Activated B cell treated with CpG ODN at 0.5 μM for 24 hours (primary cell): Measurements from ENCODE around the gene PRKN. TPM values are rescaled to one million over a fixed set of nuclear protein-coding genes. Genes with fewer than 3 reads are reported as not detected.

Experiments used
- ATAC-seq: fragments of 200-7000 bp; cut with Tn5 transposase; one replicate; pipeline ENCODE4 v1.10.0; 2021; ENCODE audit warnings: low read depth, mild to moderate bottlenecking, moderate library complexity
- CTCF ChIA-PET: fragments of 350-600 bp; sonication (Branson Sonifier 250); formaldehyde crosslinking; loops from one replicate; lab custom pipeline; 2021; ENCODE audit warnings: antibody characterized with exemption; lab: Charles Lee
- POLR2A ChIA-PET: fragments of 350-600 bp; sonication (Branson Sonifier 250); formaldehyde crosslinking; loops from one replicate; lab custom pipeline; 2021; ENCODE audit warnings: antibody characterized with exemption; lab: Charles Lee
- DNase-seq: peaks from one replicate; pipeline ENCODE4 v3.0.0; 2022
- H3K27ac Mint-ChIP-seq: one replicate; pipeline ENCODE4 v1.8.0; 2020; ENCODE audit warnings: mixed read lengths
- H3K27me3 Mint-ChIP-seq: one replicate; pipeline ENCODE4 v1.8.0; 2021; ENCODE audit warnings: mixed read lengths
- H3K36me3 Mint-ChIP-seq: one replicate; pipeline ENCODE4 v1.8.0; 2021; ENCODE audit warnings: low read depth, mixed read lengths
- H3K4me1 Mint-ChIP-seq: one replicate; pipeline ENCODE4 v1.8.0; 2021; ENCODE audit warnings: mixed read lengths
- H3K4me3 Mint-ChIP-seq: one replicate; pipeline ENCODE4 v1.8.0; 2020; ENCODE audit warnings: mild to moderate bottlenecking, mixed read lengths
- H3K9me3 Mint-ChIP-seq: one replicate; pipeline ENCODE4 v1.8.0; 2020; ENCODE audit warnings: mixed read lengths
- CTCF ChIP-seq: fragments of 200-600 bp; IDR thresholded peaks from one replicate; pipeline ENCODE4 v1.8.0; 2022; ENCODE audit warnings: antibody characterized with exemption, mild to moderate bottlenecking
- intact Hi-C: fragments of 100-400 bp; cut with micrococcal nuclease; formaldehyde crosslinking; loops from one replicate; pipeline ENCODE4 v1.15.1; 2024
- total RNA-seq: library from RNA; stranded (reverse); gene quantifications from 2 replicates; pipeline ENCODE4 v1.2.3, GENCODE V29; 2022

PRKN gene
- total RNA-seq, 1 donor from 2014 or later, result 2.3 TPM

GRCh38 chr6:162026031-162026430 lies 701.5 kb downstream of the PRKN start:
- TF ChIP-seq CTCF, result no peak
- ChIA-PET POLR2A (no interaction called here), CTCF (no interaction called here)
- intact Hi-C loops, result no loop called here
- no peaks in the 10 kb centered on the region for H3K36me3 Mint-ChIP-seq
- H3K27ac Mint-ChIP-seq, result no peak overlapping the region
- ATAC-seq (no peak), DNase-seq (no peak)
- peaks cover 13% of the 10 kb centered on the region for H3K9me3 Mint-ChIP-seq
- H3K27me3 Mint-ChIP-seq, result no peaks in the 10 kb centered on the region
- no peak overlapping the region for H3K4me3 Mint-ChIP-seq
- no peaks in the 10 kb centered on the region for H3K4me1 Mint-ChIP-seq

DNA sequence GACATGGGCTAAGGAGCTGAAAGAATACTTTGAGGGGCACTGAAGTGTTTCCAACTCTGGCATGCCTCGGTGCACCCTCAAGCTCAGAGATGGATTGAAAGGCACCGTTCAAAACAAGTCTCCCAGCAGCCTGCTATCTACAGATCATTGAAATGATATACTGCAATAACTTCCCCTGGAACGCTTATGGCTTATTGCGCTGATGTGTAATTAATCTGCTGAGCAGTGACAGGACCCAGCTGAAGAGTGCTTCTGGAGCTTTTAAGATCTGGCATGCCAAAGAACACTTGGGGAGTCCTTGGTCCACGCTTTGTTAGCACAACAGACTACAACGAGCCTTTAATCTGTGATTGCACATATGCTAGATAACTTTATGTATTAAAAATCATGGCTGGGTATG lies 708.2 kb downstream of the PRKN start:
- no peaks in the 10 kb centered on the region for H3K4me1 Mint-ChIP-seq
- no peak overlapping the region for H3K4me3 Mint-ChIP-seq
- ChIA-PET POLR2A (no interaction called here), CTCF (no interaction called here)
- DNase-seq (no peak), ATAC-seq (no peak)
- H3K36me3 Mint-ChIP-seq, result no peaks in the 10 kb centered on the region
- intact Hi-C loops, result no loop called here
- no peaks in the 10 kb centered on the region for H3K27me3 Mint-ChIP-seq
- no peak overlapping the region for H3K27ac Mint-ChIP-seq
- H3K9me3 Mint-ChIP-seq, result peaks cover 17% of the 10 kb centered on the region
- no peak for TF ChIP-seq CTCF

DNA sequence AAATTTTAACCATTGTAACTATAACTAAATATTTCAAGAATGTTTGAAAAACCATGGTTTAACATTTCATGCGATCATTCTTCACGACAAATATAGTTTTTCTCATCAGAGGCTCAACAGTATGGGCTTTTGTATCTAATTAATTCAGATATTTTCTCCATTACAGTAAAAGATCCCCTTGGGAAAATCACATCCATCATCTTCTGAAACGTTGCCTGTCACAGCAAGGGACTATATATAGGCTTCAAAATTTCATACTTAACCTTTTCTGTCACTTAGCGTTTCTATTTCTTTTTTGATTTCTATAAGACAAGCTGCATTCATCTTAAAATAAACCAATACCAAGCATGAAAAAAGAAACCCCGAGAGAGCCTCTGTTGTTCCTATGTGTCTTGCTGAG lies 710.0 kb downstream of the PRKN start:
- Mint-ChIP-seq H3K9me3 (peaks cover 14% of the 10 kb centered on the region), H3K27me3 (no peaks in the 10 kb centered on the region), H3K36me3 (no peaks in the 10 kb centered on the region), H3K4me1 (no peaks in the 10 kb centered on the region), H3K4me3 (no peak overlapping the region), H3K27ac (no peak overlapping the region)
- ATAC-seq (no peak), DNase-seq (no peak)
- ChIA-PET CTCF (no interaction called here), POLR2A (no interaction called here)
- intact Hi-C loops, result no loop called here
- TF ChIP-seq CTCF, result no peak

DNA sequence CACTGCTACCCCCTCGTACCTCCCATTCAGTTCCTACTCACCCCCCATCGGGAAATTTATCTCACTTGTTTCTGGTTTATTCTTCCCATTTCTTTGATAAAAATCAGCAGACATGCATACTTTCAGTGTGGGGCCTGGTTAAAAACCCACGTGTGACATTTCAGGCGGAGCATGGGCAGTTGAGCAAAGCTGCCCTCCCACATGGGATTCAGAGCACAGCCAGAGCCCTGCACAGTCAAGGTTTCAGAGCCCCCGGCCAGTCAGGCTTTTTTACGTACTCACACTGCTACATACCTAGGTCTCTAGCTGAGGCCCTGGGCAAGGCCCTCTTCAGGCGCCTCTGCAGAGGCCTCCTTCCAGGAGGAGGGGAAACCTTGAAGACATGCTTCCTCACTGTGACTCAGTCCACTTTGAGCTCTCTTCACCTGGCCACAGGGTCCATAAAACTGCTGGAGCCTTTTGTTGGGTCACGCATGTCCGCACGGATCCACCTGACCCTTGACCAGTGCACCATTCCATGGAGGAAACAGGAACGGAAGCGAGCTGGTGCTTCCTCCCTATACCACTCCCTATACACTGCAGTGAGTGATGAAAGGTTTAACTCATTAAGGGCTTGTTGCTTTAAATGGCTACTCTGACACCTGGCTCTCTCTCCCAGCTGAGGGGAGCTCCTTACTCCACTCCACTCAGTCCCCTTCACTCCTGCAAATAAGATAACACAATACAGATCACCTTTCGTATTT lies 713.3 kb downstream of the PRKN start:
- DNase-seq (no peak), ATAC-seq (no peak)
- TF ChIP-seq CTCF, result no peak
- ChIA-PET CTCF (no interaction called here), POLR2A (no interaction called here)
- no peak overlapping the region for H3K4me3 Mint-ChIP-seq
- no peaks in the 10 kb centered on the region for H3K4me1 Mint-ChIP-seq
- no peak overlapping the region for H3K27ac Mint-ChIP-seq
- no peaks in the 10 kb centered on the region for H3K36me3 Mint-ChIP-seq
- H3K9me3 Mint-ChIP-seq, result peaks cover 7% of the 10 kb centered on the region
- intact Hi-C loops, result no loop called here
- no peaks in the 10 kb centered on the region for H3K27me3 Mint-ChIP-seq

DNA sequence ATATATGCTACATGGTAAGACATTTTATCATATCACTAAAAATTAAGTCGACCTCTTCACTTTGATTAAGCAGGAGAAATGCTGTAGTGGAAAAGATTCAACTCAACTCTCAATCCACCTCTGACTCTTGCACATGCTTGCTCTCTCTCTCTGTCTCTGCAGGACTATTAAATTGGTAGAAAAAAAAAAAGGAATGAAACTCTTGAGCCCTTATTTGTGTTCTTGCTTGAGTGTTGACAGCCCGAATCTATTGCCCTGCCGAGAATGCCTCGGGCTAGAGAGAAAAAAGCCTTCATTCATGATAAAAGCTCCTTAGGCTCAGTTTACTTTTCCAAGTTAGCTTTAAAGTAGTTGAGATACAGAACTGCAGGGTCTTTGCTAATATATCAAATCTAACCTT lies 722.2 kb downstream of the PRKN start:
- no peaks in the 10 kb centered on the region for H3K4me1 Mint-ChIP-seq
- H3K27ac Mint-ChIP-seq, result no peak overlapping the region
- TF ChIP-seq CTCF, result no peak
- H3K36me3 Mint-ChIP-seq, result no peaks in the 10 kb centered on the region
- no peaks in the 10 kb centered on the region for H3K27me3 Mint-ChIP-seq
- DNase-seq, result no peak
- no peak for ATAC-seq
- peaks cover 20% of the 10 kb centered on the region for H3K9me3 Mint-ChIP-seq
- intact Hi-C loops, result no loop called here
- POLR2A ChIA-PET, result no interaction called here
- CTCF ChIA-PET, result no interaction called here
- H3K4me3 Mint-ChIP-seq, result no peak overlapping the region
